Neural progenitor cell (in vitro differentiated cells): ENCODE data around the gene B3GNT9. TPM values are rescaled to one million over a fixed set of nuclear protein-coding genes. Genes with fewer than 3 reads are reported as not detected.
A peak's percentile ranks its signal among the peaks of the same experiment; 100 is the strongest.

Source experiments
- DNase-seq: peaks from one replicate; pipeline ENCODE4 v3.0.0-alpha.2; 2016; ENCODE audit warnings: low spot score
- H2AFZ ChIP-seq: fragments of 200-600 bp; sonication (generic); replicated peaks from 2 replicates; pipeline ENCODE4 v1.6.1; 2016; ENCODE audit warnings: antibody characterized with exemption
- H3F3A ChIP-seq: fragments of 200-600 bp; sonication (generic); 2 replicates; pipeline ENCODE4 v1.6.1; 2016; ENCODE audit warnings: antibody characterized with exemption, low read depth
- H3K27ac ChIP-seq: fragments of 200-600 bp; sonication (generic); 2 replicates; pipeline ENCODE4 v1.5.1; 2016; ENCODE audit warnings: mild to moderate bottlenecking
- H3K27me3 ChIP-seq: fragments of 200-600 bp; sonication (generic); 2 replicates; pipeline ENCODE4 v1.6.1; 2016; ENCODE audit warnings: mild to moderate bottlenecking, moderate library complexity
- H3K36me3 ChIP-seq: fragments of 200-600 bp; sonication (generic); 2 replicates; pipeline ENCODE4 v1.5.1; 2016
- H3K4me1 ChIP-seq: fragments of 200-600 bp; sonication (generic); 2 replicates; pipeline ENCODE4 v1.6.1; 2016; ENCODE audit warnings: mixed run types
- H3K4me2 ChIP-seq: fragments of 200-600 bp; sonication (generic); 2 replicates; pipeline ENCODE4 v1.6.1; 2016
- H3K4me3 ChIP-seq: fragments of 200-600 bp; sonication (generic); 2 replicates; pipeline ENCODE4 v1.5.1; 2016
- H3K79me2 ChIP-seq: fragments of 200-600 bp; sonication (generic); 2 replicates; pipeline ENCODE4 v1.6.1; 2016; ENCODE audit warnings: low read depth
- H3K9ac ChIP-seq: fragments of 200-600 bp; sonication (generic); 2 replicates; pipeline ENCODE4 v1.6.1; 2016
- H3K9me3 ChIP-seq: fragments of 200-600 bp; sonication (generic); 2 replicates; pipeline ENCODE4 v1.5.1; 2016; ENCODE audit warnings: low read depth
- H4K20me1 ChIP-seq: fragments of 200-600 bp; sonication (generic); 2 replicates; pipeline ENCODE4 v1.6.1; 2016; ENCODE audit warnings: low read depth
- H3K27ac Mint-ChIP-seq: 3 replicates; pipeline ENCODE4 v1.8.0; 2021; ENCODE audit warnings: mixed read lengths
- H3K27me3 Mint-ChIP-seq: 2 replicates; pipeline ENCODE4 v1.8.0; 2022; ENCODE audit warnings: low read depth, mild to moderate bottlenecking, inconsistent platforms, moderate library complexity, mixed read lengths; ENCODE audit not compliant: insufficient read depth
- H3K36me3 Mint-ChIP-seq: 3 replicates; pipeline ENCODE4 v1.8.0; 2021; ENCODE audit warnings: mixed read lengths
- H3K4me1 Mint-ChIP-seq: 3 replicates; pipeline ENCODE4 v1.8.0; 2021; ENCODE audit warnings: mixed read lengths
- H3K4me3 Mint-ChIP-seq: 3 replicates; pipeline ENCODE4 v1.8.0; 2021; ENCODE audit warnings: mild to moderate bottlenecking, moderate library complexity, mixed read lengths
- H3K9me3 Mint-ChIP-seq: 3 replicates; pipeline ENCODE4 v1.8.0; 2020; ENCODE audit warnings: mixed read lengths
- CTCF ChIP-seq: fragments of 200-600 bp; sonication (generic); IDR thresholded peaks from 2 replicates; pipeline ENCODE4 v1.5.1; 2017; ENCODE audit warnings: antibody characterized with exemption, mild to moderate bottlenecking
- EZH2 ChIP-seq: fragments of 200-600 bp; sonication (generic); IDR thresholded peaks from 2 replicates; pipeline ENCODE4 v1.6.1; 2017; ENCODE audit warnings: antibody characterized with exemption, mild to moderate bottlenecking, moderate library complexity
- EZH2phosphoT487 ChIP-seq: fragments of 200-600 bp; sonication (generic); IDR thresholded peaks from 2 replicates; pipeline ENCODE4 v1.6.1; 2017; ENCODE audit warnings: antibody characterized with exemption
- total RNA-seq: library from RNA; depleted of rRNA; stranded (reverse); fragments of >200 nt; gene quantifications from 2 replicates; pipeline ENCODE4 v1.2.3, GENCODE V29; 2015; ENCODE audit warnings: low replicate concordance

Gene B3GNT9
- total RNA-seq, 1 donor from 2014 or later = 2.6 TPM

- Histone ChIP-seq H3F3A (peaks cover 37% of the 10 kb centered on the region), H3K4me3 (peak within 1 kb of the TSS; percentile 63), H3K4me2 (peak within 1 kb of the TSS; percentile 80), H3K9ac (no peak within 1 kb of the TSS), H3K4me1 (peaks cover 11% of the 10 kb centered on the region), H3K27me3 (peaks cover 100% of the 10 kb centered on the region), H3K36me3 (no peaks in the 10 kb centered on the region), H3K79me2 (no peaks in the 10 kb centered on the region), H4K20me1 (peaks cover 36% of the 10 kb centered on the region), H2AFZ (peak within 1 kb of the TSS; percentile 83), H3K9me3 (no peaks in the 10 kb centered on the region), H3K27ac (no peak within 1 kb of the TSS)
- H3K9me3 Mint-ChIP-seq = no peaks in the 10 kb centered on the region
- TF ChIP-seq EZH2 (peak; percentile 5), EZH2phosphoT487 (no peak)
- no peaks in the 10 kb centered on the region for H3K36me3 Mint-ChIP-seq
- peak within 1 kb of the TSS; percentile 86 for H3K4me3 Mint-ChIP-seq
- peak within 1 kb of the TSS; percentile 53 for H3K27ac Mint-ChIP-seq
- H3K27me3 Mint-ChIP-seq = peaks cover 70% of the 10 kb centered on the region
- peak; percentile 87 for DNase-seq
- H3K4me1 Mint-ChIP-seq = peaks cover 23% of the 10 kb centered on the region
Observed at GRCh38 chr16:67170168-67170948, 19.6 kb upstream of the B3GNT9 start, which contains the start of gene NOL3. Gene NOL3 (plus strand): TSS chr16:67170538.

GRCh38 chr16:67169642-67170167 is 18.9 kb upstream of the B3GNT9 start:
- H3F3A ChIP-seq = peaks cover 37% of the 10 kb centered on the region
- peaks cover 23% of the 10 kb centered on the region for H3K4me1 Mint-ChIP-seq
- no peak overlapping the region for H3K9ac ChIP-seq
- peak overlapping the region; percentile 63 for H3K4me3 ChIP-seq
- H3K9me3 Mint-ChIP-seq = no peaks in the 10 kb centered on the region
- no peaks in the 10 kb centered on the region for H3K36me3 Mint-ChIP-seq
- peaks cover 100% of the 10 kb centered on the region for H3K27me3 ChIP-seq
- no peak overlapping the region for H3K27ac ChIP-seq
- TF ChIP-seq CTCF = peak; percentile 87
- peak; percentile 43 for TF ChIP-seq EZH2phosphoT487
- peak; percentile 70 for TF ChIP-seq EZH2
- no peaks in the 10 kb centered on the region for H3K9me3 ChIP-seq
- H3K4me2 ChIP-seq = peak overlapping the region; percentile 80
- peak overlapping the region; percentile 83 for H2AFZ ChIP-seq
- H3K4me1 ChIP-seq = peaks cover 11% of the 10 kb centered on the region
- peak overlapping the region; percentile 86 for H3K4me3 Mint-ChIP-seq
- H3K27ac Mint-ChIP-seq = peak overlapping the region; percentile 53
- DNase-seq = peak; percentile 93
- no peaks in the 10 kb centered on the region for H3K36me3 ChIP-seq
- peaks cover 73% of the 10 kb centered on the region for H3K27me3 Mint-ChIP-seq
- H4K20me1 ChIP-seq = peaks cover 36% of the 10 kb centered on the region
- no peaks in the 10 kb centered on the region for H3K79me2 ChIP-seq

GRCh38 chr16:67169011-67169451 is 18.2 kb upstream of the B3GNT9 start:
- H3K27me3 Mint-ChIP-seq = peaks cover 76% of the 10 kb centered on the region
- H3K4me1 ChIP-seq = peaks cover 11% of the 10 kb centered on the region
- H3K9ac ChIP-seq = no peak overlapping the region
- H3K27ac ChIP-seq = no peak overlapping the region
- no peak for DNase-seq
- no peaks in the 10 kb centered on the region for H3K9me3 Mint-ChIP-seq
- no peak overlapping the region for H2AFZ ChIP-seq
- H3K27ac Mint-ChIP-seq = no peak overlapping the region
- no peaks in the 10 kb centered on the region for H3K36me3 ChIP-seq
- TF ChIP-seq CTCF (no peak), EZH2 (no peak), EZH2phosphoT487 (no peak)
- peak overlapping the region; percentile 27 for H3K4me3 Mint-ChIP-seq
- H4K20me1 ChIP-seq = peaks cover 36% of the 10 kb centered on the region
- H3K36me3 Mint-ChIP-seq = no peaks in the 10 kb centered on the region
- H3K27me3 ChIP-seq = peaks cover 100% of the 10 kb centered on the region
- H3K4me2 ChIP-seq = no peak overlapping the region
- peaks cover 30% of the 10 kb centered on the region for H3F3A ChIP-seq
- no peaks in the 10 kb centered on the region for H3K79me2 ChIP-seq
- peaks cover 23% of the 10 kb centered on the region for H3K4me1 Mint-ChIP-seq
- no peak overlapping the region for H3K4me3 ChIP-seq
- H3K9me3 ChIP-seq = no peaks in the 10 kb centered on the region
